Caco-2 (cell line): Measurements from ENCODE around the gene ENTR1. TPM values are rescaled to one million over a fixed set of nuclear protein-coding genes. Genes with fewer than 3 reads are reported as not detected.

Experiments used
- BruUV-seq: library from RNA; stranded (reverse); fragments of 400-500 nt; replicated peaks from 2 replicates; lab custom pipeline; 2021; lab: Mats Ljungman, UMichigan
- CTCF ChIA-PET: fragments of 300-600 bp; sonication (Branson Sonifier 250); formaldehyde crosslinking; loops from one replicate; lab custom pipeline; 2022; ENCODE audit warnings: antibody characterized with exemption; lab: Charles Lee
- POLR2A ChIA-PET: fragments of 300-600 bp; sonication (Branson Sonifier 250); formaldehyde crosslinking; loops from one replicate; lab custom pipeline; 2022; ENCODE audit warnings: antibody characterized with exemption; lab: Charles Lee
- DNase-seq, 2 experiments: peaks; one replicate each; pipeline versions ENCODE4 v3.0.0 to v3.0.0-alpha.2; 2020 to 2022
- H3K27me3 ChIP-seq: replicated peaks from 2 replicates; pipeline ENCODE4 v1.6.0; 2011; ENCODE audit warnings: low read length; ENCODE audit not compliant: control insufficient read depth, insufficient read depth
- H3K36me3 ChIP-seq: 2 replicates; pipeline ENCODE4 v1.5.1; 2011; ENCODE audit warnings: low read length; ENCODE audit not compliant: control insufficient read depth, insufficient read depth
- H3K4me1 ChIP-seq: fragments of 250-450 bp; sonication (Bioruptor Pico); 2 replicates; pipeline ENCODE4 v1.5.1; 2020; ENCODE audit warnings: mild to moderate bottlenecking
- H3K4me3 ChIP-seq: 2 replicates; pipeline ENCODE4 v1.5.1; 2011; ENCODE audit warnings: low read depth, mild to moderate bottlenecking, control low read depth, low read length
- H3K9me3 ChIP-seq: fragments of 250-450 bp; sonication (Bioruptor Pico); 2 replicates; pipeline ENCODE4 v1.5.1; 2020; ENCODE audit warnings: mild to moderate bottlenecking, moderate library complexity
- H3K27ac Mint-ChIP-seq: one replicate; pipeline ENCODE4 v1.8.0; 2022; ENCODE audit warnings: mixed read lengths; ENCODE audit not compliant: unreplicated experiment
- H3K27me3 Mint-ChIP-seq: one replicate; pipeline ENCODE4 v1.8.0; 2022; ENCODE audit warnings: mixed read lengths; ENCODE audit not compliant: insufficient read depth, unreplicated experiment
- H3K36me3 Mint-ChIP-seq: one replicate; pipeline ENCODE4 v1.8.0; 2022; ENCODE audit warnings: mild to moderate bottlenecking, mixed read lengths; ENCODE audit not compliant: insufficient read depth, unreplicated experiment
- H3K4me1 Mint-ChIP-seq: one replicate; pipeline ENCODE4 v1.8.0; 2022; ENCODE audit warnings: low read depth, mixed read lengths; ENCODE audit not compliant: unreplicated experiment
- H3K4me3 Mint-ChIP-seq: one replicate; pipeline ENCODE4 v1.8.0; 2022; ENCODE audit warnings: mild to moderate bottlenecking, moderate library complexity, mixed read lengths; ENCODE audit not compliant: unreplicated experiment
- H3K9me3 Mint-ChIP-seq: one replicate; pipeline ENCODE4 v1.8.0; 2022; ENCODE audit warnings: mixed read lengths; ENCODE audit not compliant: unreplicated experiment
- intact Hi-C: fragments of 100-400 bp; cut with micrococcal nuclease; formaldehyde crosslinking; loops from one replicate; pipeline ENCODE4 v1.10.0; 2022; ENCODE audit not compliant: unreplicated experiment
- total RNA-seq: library from RNA; stranded (reverse); gene quantifications from 2 replicates; pipeline ENCODE4 v1.2.3, GENCODE V29; 2022
- TF ChIP-seq, protein P1 (sequence below), 2 experiments: fragments of 200-600 bp in 1 of 2; IDR thresholded peaks; 1 replicate in 1 of 2; 2 replicates in 1 of 2; pipeline versions ENCODE4 v1.5.1 to v1.8.0; 2011 to 2022; ENCODE audit warnings: antibody characterized with exemption in 1 of 2, control low read depth in 1 of 2, inconsistent platforms in 1 of 2, low read depth in 1 of 2, low read length in 1 of 2, mild to moderate bottlenecking in 1 of 2, moderate library complexity in 1 of 2; ENCODE audit not compliant: insufficient read depth in 1 of 2, severe bottlenecking in 1 of 2, unreplicated experiment in 1 of 2

The ENTR1 gene
- total RNA-seq, 1 experiment from 2014 or later = 85.2 TPM

DNA sequence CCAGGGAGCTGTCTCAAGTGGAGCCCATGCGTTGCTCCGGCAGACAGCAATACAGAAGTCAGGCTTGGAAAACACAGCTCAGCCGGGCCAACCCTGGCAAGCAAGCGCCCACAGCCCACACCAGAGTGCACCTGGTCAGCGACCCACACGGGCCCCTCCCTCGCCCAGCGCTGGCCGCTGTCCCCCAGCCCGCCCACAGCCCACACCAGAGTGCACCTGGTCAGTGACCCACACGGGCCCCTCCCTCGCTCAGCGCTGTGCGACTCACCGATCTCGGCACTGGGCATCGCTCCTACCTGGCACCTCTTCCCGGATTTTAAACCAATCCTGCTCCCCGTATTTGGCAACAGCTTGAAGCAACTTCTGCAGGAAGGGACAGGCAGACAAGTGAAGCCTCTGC is 23.2 kb downstream of the ENTR1 start:
- CTCF ChIA-PET = no interaction called here
- Mint-ChIP-seq H3K9me3 (no peaks in the 10 kb centered on the region), H3K27ac (no peak overlapping the region), H3K4me1 (no peaks in the 10 kb centered on the region), H3K36me3 (peaks cover 77% of the 10 kb centered on the region), H3K27me3 (no peaks in the 10 kb centered on the region), H3K4me3 (no peak overlapping the region)
- H3K27me3 ChIP-seq = no peaks in the 10 kb centered on the region
- no TSS peak for BruUV-seq
- no peaks in the 10 kb centered on the region for H3K4me1 ChIP-seq
- TF ChIP-seq, protein P1, sequence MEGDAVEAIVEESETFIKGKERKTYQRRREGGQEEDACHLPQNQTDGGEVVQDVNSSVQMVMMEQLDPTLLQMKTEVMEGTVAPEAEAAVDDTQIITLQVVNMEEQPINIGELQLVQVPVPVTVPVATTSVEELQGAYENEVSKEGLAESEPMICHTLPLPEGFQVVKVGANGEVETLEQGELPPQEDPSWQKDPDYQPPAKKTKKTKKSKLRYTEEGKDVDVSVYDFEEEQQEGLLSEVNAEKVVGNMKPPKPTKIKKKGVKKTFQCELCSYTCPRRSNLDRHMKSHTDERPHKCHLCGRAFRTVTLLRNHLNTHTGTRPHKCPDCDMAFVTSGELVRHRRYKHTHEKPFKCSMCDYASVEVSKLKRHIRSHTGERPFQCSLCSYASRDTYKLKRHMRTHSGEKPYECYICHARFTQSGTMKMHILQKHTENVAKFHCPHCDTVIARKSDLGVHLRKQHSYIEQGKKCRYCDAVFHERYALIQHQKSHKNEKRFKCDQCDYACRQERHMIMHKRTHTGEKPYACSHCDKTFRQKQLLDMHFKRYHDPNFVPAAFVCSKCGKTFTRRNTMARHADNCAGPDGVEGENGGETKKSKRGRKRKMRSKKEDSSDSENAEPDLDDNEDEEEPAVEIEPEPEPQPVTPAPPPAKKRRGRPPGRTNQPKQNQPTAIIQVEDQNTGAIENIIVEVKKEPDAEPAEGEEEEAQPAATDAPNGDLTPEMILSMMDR (IDR thresholded peaks at IDR 0.05; ENCODE audit: insufficient read depth in 1 of 2, low read depth in 1 of 2, low read length in 1 of 2, severe bottlenecking in 1 of 2, unreplicated experiment in 1 of 2) = no peak
- H3K4me3 ChIP-seq = no peak overlapping the region
- DNase-seq = no peak
- POLR2A ChIA-PET = no interaction called here
- peaks cover 1% of the 10 kb centered on the region; the same call in 1 of the 2 replicates for H3K36me3 ChIP-seq
- intact Hi-C loops = no loop called here
- H3K9me3 ChIP-seq = no peaks in the 10 kb centered on the region

DNA sequence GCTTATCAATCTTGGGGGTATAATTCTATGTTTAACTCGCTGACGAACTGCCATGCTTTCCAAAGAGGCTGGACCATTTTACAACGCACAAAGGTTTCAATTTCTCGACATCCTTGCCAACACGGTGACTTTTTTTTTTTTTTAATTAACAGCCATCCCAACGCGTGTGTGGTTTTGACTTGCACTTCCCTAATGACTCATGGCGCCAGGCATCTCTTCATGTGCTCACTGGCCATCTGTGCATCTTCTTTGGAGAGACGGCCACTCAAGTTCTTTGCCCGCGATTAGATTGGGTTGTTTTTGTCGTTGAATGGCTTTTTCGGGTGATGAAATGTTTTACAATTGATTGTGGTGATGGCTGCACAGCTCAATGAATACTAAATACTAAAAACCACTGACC is 24.4 kb downstream of the ENTR1 start:
- intact Hi-C loops = no loop called here
- no peaks in the 10 kb centered on the region for H3K4me1 ChIP-seq
- TSS peak; percentile 34 for BruUV-seq
- no peaks in the 10 kb centered on the region for H3K27me3 Mint-ChIP-seq
- no peaks in the 10 kb centered on the region for H3K9me3 ChIP-seq
- peaks cover 1% of the 10 kb centered on the region; the same call in 1 of the 2 replicates for H3K36me3 ChIP-seq
- no peak for DNase-seq
- ChIA-PET CTCF (interaction anchor here (0.6 kb wide), 1 partner anchor 23 kb away, joined by 4 read pairs; no protein-coding TSS in a partner anchor), POLR2A (no interaction called here)
- no peaks in the 10 kb centered on the region for H3K4me1 Mint-ChIP-seq
- H3K9me3 Mint-ChIP-seq = no peaks in the 10 kb centered on the region
- peaks cover 66% of the 10 kb centered on the region for H3K36me3 Mint-ChIP-seq
- no peak overlapping the region for H3K4me3 ChIP-seq
- no peak overlapping the region for H3K27ac Mint-ChIP-seq
- H3K4me3 Mint-ChIP-seq = no peak overlapping the region
- TF ChIP-seq, protein P1 (IDR thresholded peaks at IDR 0.05; ENCODE audit: insufficient read depth in 1 of 2, low read depth in 1 of 2, low read length in 1 of 2, severe bottlenecking in 1 of 2, unreplicated experiment in 1 of 2) = no peak
- no peaks in the 10 kb centered on the region for H3K27me3 ChIP-seq

DNA sequence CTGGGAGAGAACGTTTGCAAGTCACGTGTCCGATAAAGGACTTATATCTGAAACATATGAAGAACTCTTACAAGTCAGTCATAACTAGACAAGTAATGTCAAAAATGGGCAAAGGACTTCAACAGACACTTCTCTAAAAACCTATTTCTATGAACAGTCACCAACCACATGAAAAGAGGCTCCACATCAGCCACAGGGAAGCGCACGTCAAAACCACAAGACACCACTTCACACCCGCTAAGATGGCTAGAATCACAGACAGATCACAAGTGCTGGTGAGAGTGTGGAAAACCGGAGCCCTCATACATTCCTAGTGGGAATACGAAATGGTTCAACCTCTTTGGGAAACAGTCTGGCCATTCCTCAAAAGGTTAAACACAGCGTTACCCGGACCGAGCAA is 25.4 kb downstream of the ENTR1 start:
- TF ChIP-seq, protein P1 (IDR thresholded peaks at IDR 0.05; ENCODE audit: insufficient read depth in 1 of 2, low read depth in 1 of 2, low read length in 1 of 2, severe bottlenecking in 1 of 2, unreplicated experiment in 1 of 2) = no peak

More for the DNA sequence above, 25.4 kb downstream of the ENTR1 start:
- intact Hi-C loops = no loop called here
- Mint-ChIP-seq H3K36me3 (peaks cover 56% of the 10 kb centered on the region), H3K27me3 (no peaks in the 10 kb centered on the region), H3K4me3 (no peak overlapping the region), H3K27ac (no peak overlapping the region), H3K9me3 (no peaks in the 10 kb centered on the region), H3K4me1 (no peaks in the 10 kb centered on the region)
- no TSS peak for BruUV-seq
- no peaks in the 10 kb centered on the region for H3K27me3 ChIP-seq
- no peaks in the 10 kb centered on the region for H3K9me3 ChIP-seq
- peaks cover 1% of the 10 kb centered on the region; the same call in 1 of the 2 replicates for H3K36me3 ChIP-seq
- DNase-seq = no peak
- no peaks in the 10 kb centered on the region for H3K4me1 ChIP-seq
- CTCF ChIA-PET = no interaction called here
- H3K4me3 ChIP-seq = no peak overlapping the region
- POLR2A ChIA-PET = no interaction called here
